GM18868 (cell line): ENCODE data around the gene HTRA3.

Source experiments
- ATAC-seq: cut with Tn5 transposase; IDR thresholded peaks from one replicate; pipeline ENCODE4 v1.9.1; 2021; ENCODE audit warnings: mild to moderate bottlenecking, moderate library complexity; ENCODE audit not compliant: unreplicated experiment

HTRA3 gene

GRCh38 chr4:8233672-8234484 lies 35.7 kb upstream of the HTRA3 start:
- ATAC-seq, result no peak

- no peak for ATAC-seq
These were observed 34.8 kb upstream of the HTRA3 start for GRCh38 chr4:8234715-8235114.

GRCh38 chr4:8235224-8235623 lies 34.3 kb upstream of the HTRA3 start:
- no peak for ATAC-seq

- ATAC-seq, result no peak
These were observed 33.9 kb upstream of the HTRA3 start for GRCh38 chr4:8235686-8236085.

- no peak for ATAC-seq
These were observed 33.2 kb upstream of the HTRA3 start for GRCh38 chr4:8236106-8236919.

- no peak for ATAC-seq
These were observed 32.7 kb upstream of the HTRA3 start for GRCh38 chr4:8236920-8237195.

GRCh38 chr4:8237256-8237989 lies 32.1 kb upstream of the HTRA3 start:
- no peak for ATAC-seq

GRCh38 chr4:8238036-8238511 lies 31.5 kb upstream of the HTRA3 start:
- ATAC-seq, result peak; percentile 36

- peak; percentile 3 for ATAC-seq
These were observed 31.0 kb upstream of the HTRA3 start for GRCh38 chr4:8238515-8239053.

- ATAC-seq, result no peak
These were observed 30.3 kb upstream of the HTRA3 start for GRCh38 chr4:8239226-8239625.

GRCh38 chr4:8239661-8240060 lies 29.9 kb upstream of the HTRA3 start:
- no peak for ATAC-seq

- no peak for ATAC-seq
These were observed 29.1 kb upstream of the HTRA3 start for GRCh38 chr4:8240211-8241041.

GRCh38 chr4:8241211-8241779 lies 28.3 kb upstream of the HTRA3 start:
- no peak for ATAC-seq

GRCh38 chr4:8241895-8242696 lies 27.5 kb upstream of the HTRA3 start:
- peak; percentile 75 for ATAC-seq

GRCh38 chr4:8242782-8243560 lies 26.6 kb upstream of the HTRA3 start:
- ATAC-seq, result no peak

- ATAC-seq, result no peak
These were observed 25.4 kb upstream of the HTRA3 start for GRCh38 chr4:8244001-8244757.

GRCh38 chr4:8244931-8245460 lies 24.6 kb upstream of the HTRA3 start:
- no peak for ATAC-seq
